GM19463 (cell line): ENCODE results near the gene METTL26.

Source experiments
- ATAC-seq: cut with Tn5 transposase; IDR thresholded peaks from one replicate; pipeline ENCODE4 v1.9.1; 2021; ENCODE audit warnings: mild to moderate bottlenecking, moderate library complexity; ENCODE audit not compliant: unreplicated experiment

Gene METTL26

DNA sequence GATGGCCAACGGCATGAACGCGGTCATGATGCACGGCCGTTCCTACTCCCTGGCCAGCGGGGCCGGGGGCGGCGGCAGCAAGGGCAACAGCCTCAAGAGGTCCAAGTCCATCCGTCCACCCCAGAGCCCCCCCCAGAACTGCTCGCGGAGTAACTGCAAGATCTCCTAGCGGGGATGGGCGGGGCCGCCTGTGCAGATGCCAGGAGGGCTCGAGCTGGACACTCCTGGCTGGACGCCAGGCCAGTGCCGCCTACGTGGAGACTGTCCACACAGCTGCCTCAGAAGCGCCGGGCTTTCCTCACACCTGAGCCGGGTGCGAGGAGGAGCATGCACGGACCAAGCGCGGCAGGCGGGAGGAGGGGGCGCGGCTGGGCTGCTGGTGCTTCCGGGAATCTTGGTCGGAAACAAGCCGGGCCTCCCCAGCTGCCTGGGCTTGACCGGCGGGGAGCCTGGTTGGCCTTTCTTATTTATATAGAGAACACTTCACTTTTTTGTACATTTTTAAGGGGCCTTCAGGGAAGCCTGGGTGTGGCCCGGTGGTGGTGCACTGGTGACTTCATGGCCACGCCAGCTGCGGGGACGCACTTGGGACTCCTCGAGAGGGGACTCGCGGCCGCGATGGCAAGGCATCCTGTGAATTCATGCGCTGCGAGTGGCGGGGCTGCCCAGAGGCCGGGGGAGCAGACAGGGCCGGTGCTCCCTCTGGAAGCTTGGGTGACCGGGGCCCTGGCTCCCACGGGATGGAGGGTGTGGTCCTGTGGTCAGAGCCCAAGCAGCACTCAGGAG is 8.5 kb downstream of the METTL26 start:
- no peak for ATAC-seq

DNA sequence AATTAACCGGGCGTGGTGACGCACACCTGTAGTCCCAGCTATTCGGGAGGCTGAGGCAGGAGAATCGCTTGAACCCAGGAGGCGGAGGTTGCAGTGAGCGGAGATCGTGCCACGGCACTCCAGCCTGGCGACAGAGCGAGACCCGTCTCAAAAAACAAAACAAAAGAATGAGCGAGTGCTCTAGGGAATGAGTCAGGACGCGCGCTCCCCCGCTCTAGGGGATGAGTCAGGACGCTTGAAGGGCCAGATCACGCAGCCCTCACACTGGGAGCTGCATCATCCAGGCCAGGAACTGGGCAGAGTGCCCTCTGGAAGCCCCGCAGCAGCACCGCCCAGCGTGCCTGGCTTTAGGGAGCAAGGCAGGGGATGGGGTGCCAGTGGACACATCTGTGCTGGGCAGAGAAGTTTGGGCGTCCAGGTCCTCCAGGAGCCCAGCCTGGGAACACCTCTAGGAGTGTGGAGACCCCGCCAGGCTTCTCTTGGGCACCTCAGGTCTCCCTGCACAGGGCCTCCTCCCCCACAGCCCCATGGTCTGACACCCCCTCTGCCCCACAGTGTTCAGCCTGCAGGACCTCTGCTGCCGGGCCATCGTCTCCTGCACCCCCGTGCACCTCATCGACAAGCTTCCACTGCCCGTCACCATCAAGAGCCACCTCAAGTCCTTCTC is 9.2 kb downstream of the METTL26 start:
- ATAC-seq = no peak

GRCh38 chr16:625977-626765 is 9.9 kb downstream of the METTL26 start:
- no peak for ATAC-seq

- ATAC-seq = no peak
Observed at GRCh38 chr16:625117-625976, 10.8 kb downstream of the METTL26 start.

GRCh38 chr16:624526-625070 is 11.5 kb downstream of the METTL26 start:
- no peak for ATAC-seq

GRCh38 chr16:622920-623280 is 13.2 kb downstream of the METTL26 start:
- no peak for ATAC-seq

- ATAC-seq = no peak
Observed at GRCh38 chr16:621526-622105, 14.5 kb downstream of the METTL26 start.

DNA sequence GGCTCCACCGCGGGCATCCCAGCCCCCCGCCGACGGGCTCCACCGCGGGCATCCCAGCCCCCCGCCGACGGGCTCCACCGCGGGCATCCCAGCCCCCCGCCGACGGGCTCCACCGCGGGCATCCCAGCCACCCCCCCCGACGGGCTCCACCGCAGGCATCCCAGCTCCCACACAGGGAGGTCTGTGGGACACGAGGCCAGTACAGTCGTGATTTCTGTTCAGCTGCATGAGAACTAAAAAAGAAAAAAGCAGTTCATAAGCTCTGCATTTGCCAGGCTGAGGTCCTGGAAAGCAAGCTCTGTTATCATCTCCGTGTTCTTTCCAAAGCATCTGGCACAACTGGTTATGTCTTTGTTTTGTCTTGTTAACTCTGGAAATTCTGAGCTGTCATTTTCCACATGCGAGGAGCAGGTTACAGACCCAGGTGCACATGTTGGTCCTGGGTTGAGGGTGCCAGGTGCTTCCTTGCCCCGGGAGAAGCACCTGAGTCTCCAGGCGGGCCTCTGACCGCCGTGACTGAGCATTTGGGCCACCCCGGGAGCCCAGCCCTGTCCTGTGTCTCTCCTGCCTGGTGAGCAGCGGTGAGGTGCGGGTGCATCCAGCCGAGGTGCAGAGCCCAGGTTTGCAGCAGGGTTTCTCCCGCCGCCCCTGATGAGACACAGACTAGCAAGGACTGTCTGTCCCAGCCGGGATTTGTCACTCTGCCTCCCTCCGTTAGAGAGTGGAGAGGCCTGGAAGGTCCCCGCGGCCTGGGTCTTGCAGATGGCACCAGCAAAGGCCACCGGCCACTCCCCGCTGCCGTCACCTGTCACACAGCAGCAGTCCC is 15.2 kb downstream of the METTL26 start:
- no peak for ATAC-seq

DNA sequence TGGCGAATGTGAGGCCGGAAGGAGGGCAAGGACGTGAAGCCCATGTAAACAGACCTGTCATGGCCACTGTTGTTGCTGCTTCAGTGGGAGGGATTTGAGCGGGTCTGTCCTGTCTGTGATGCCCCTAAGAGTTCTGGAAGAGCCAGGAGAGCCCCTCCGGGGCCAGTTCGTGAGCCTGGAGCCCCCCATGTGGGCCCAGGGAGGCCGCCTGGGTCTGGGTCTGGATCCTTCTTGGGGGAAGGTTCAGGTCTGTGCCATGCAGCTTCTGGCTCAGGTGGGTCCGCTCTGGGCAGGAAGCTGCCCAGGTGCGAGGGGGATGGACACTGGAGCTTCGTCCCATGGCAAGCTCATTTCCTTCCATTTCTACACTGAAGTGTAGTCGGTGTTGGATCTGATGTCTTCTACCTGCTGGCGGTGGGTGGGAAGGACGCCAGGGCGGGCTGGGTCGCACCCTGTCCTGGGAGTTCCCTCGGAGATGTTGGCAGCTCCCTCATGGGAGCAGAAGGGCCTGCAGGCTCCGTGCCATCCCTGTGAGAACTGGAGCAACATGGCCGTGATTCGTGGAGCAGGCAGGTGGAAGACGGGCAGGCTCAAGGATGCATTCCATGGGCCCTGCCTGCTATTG is 16.5 kb downstream of the METTL26 start:
- ATAC-seq = no peak

DNA sequence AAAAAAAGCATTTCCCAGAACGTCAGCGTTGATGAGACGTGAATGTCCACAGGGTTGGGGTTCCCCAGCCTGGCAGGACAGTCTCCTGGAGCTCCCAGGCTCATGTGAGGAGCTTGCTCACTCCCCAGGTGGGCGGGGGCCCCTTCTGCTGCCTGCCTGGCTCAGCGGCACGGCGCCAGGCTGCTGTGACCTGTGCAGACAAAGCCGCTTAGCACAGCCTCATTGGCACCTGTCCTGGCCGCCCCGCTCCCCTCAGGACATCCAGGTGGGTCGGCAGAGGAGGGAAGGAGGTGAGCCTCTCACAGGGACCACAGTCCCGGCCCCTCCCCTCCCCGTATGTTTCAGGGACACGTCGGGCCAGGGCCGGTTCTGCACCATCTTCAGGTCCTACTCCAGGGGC is 18.2 kb downstream of the METTL26 start:
- ATAC-seq = no peak

DNA sequence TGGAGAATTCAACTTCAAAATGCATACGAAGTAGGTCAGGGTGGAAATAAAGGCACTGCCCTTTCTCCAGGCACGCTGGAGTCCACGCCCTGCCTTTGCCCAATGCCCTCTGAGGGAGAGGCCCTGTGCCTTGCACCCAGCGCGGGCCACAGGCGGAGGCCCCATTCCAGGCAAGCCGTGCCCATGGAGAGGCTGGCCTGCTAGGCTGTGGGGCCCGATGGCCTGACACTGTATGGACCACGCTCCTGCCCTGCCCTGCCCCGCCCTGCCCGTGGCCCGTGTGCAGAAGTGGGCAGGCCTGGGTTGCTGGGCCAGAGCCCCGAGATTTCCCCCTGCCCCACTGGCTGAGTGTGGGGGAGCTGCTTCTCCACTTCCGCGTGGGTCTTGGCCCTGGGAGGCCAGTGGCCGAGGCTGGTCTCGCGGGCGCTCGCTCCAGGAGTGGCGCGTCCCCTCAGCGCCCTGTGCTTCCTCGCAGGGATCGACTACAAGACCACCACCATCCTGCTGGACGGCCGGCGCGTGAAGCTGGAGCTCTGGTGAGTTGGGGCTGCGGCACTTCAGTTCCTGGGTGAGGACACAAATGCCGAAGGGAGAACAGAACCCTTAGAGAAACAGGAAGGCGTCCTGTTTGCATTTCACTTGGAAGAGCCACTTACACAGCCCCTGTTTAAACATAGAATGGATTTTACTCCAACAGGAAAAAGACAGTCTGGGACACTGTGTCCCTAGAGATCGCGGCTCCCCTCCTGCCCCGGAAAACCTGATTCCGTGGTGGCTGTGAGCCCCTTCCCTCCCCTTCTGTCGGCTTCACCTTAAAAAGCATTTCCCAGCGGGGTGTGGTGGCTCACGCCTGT is 19.1 kb downstream of the METTL26 start:
- no peak for ATAC-seq

DNA sequence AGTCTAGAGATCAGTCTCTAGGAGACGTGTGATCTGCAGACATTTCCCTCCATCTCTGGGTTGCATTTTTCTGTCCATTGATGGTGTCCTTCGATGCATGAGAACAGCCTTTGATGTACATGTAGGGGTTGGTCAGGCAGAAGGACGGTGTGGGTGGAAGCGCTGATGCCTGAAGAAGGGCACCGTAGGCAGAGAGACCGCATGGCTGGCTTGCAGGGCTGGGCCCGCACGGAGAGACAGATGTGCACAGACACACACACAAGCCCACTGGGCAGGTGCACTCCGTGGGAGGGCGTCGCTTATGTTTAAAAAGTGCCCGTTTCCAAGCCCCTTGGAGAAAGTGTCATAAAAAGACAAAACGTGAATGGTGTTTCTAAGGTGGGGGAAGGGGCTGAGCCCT is 21.0 kb downstream of the METTL26 start:
- no peak for ATAC-seq

GRCh38 chr16:610513-611381 is 25.4 kb downstream of the METTL26 start:
- no peak for ATAC-seq

DNA sequence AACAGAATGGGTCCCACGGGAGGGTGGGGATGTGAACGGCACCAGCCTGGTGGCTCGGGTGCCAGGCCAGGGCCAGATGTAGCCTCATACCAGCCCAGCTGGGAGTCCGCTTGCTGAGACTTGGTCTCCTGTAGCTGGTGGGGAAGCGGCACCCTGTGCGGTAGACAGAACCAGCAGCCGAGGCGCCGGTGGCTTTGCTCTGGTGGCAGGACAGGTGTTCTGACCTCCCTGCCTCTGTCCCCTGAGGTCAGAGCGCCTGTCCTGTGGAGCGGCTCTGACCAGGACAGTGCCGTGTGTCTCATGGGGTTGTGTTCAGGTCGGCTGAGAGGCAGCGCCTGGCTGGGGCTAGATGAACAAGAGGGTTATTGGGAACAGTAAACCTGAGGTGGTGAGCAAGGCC is 26.1 kb downstream of the METTL26 start:
- ATAC-seq = no peak

DNA sequence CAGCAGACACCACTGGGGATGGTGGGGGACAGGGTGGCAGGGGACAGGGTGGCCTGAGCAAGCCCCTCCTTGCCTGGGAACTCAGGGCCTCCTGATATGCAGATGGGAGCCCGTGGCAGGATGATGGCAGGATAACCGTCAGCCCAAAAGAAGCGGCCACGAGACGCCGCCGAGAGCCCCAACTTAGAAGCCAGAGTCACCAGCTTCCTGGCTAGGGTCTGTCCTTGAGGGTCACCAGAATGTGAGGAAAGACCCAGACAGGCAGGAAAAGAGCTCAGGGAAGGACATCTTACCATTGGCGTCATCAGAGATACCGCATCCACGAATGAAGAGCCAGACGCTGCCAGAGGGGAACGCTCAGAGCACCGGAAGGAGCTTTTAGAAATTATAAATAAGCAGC is 26.8 kb downstream of the METTL26 start:
- no peak for ATAC-seq

DNA sequence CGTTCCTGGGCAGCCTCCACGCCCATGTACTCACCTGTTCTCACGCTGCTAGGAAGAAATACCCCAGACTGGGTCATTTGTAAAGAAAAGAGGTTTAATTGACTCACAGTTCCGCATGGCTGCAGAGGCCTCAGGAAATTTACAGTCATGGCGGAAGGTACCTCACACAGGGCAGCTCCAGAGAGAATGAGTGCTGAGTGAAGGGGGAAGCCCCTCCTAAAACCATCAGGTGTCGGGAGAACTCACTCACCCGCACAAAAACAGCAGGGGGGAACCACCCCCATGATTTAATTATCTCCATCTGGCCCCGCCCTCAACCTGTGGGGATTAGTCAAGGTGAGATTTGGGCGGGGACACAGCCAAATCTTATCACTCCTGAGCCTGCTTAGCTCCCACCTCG is 28.1 kb downstream of the METTL26 start:
- ATAC-seq = no peak

DNA sequence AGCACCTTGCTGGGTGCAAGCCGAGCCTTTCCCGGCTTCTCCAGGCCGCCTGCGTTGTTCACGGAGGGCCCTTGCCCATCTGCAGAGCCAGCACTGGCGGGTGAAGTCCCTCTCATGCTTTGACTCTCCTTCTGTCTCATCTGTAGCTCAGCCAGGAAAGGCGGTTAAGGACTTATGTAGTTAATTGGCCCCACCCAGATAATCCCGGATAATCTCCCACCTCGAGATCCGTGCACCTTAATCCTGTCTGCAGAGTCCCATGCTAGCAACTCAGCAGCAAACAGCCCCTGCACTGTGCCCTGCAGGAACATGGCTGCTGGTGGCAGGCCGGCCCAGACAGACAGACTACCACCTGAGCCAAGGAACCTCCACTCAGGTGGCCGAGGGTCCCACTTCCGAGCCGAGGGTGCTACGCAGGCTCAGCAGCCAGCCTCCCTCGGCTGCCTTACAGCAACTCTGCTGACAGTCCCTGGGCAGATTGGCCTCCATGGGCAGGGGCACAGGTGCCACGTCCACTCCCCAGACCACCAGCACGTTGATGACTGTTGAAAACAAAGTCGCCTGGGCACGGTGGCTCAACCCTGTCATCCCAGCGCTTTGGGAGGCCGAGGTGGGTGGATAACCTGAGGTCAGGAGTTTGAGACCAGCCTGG is 29.3 kb downstream of the METTL26 start:
- no peak for ATAC-seq
